Endodermal cell (in vitro differentiated cells): ENCODE results near the gene TBL1XR1. TPM values are rescaled to one million over a fixed set of nuclear protein-coding genes. Genes with fewer than 3 reads are reported as not detected.
A peak's percentile ranks its signal among the peaks of the same experiment; 100 is the strongest.
"Not testable (repeated sequence)": the region's sequence is repeated elsewhere in the genome, so short reads cannot be mapped to it uniquely, and the experiment has no call there.

ENCODE experiments used
- DNase-seq: peaks from one replicate; pipeline ENCODE4 v3.0.0-alpha.2; 2017
- H3K27ac ChIP-seq: 2 replicates; pipeline ENCODE4 v1.5.1; 2013; ENCODE audit warnings: mild to moderate bottlenecking, low read depth, low read length, moderate library complexity
- H3K27me3 ChIP-seq: 2 replicates; pipeline ENCODE4 v1.6.1; 2013; ENCODE audit warnings: mild to moderate bottlenecking, low read length, moderate library complexity; ENCODE audit not compliant: insufficient read depth, control insufficient read depth, poor library complexity, severe bottlenecking
- H3K36me3 ChIP-seq: 2 replicates; pipeline ENCODE4 v1.7.0; 2013; ENCODE audit warnings: mild to moderate bottlenecking, low read length, moderate library complexity; ENCODE audit not compliant: control insufficient read depth, insufficient read depth
- H3K4me1 ChIP-seq: one replicate; pipeline ENCODE4 v1.7.0; 2013; ENCODE audit warnings: low read length; ENCODE audit not compliant: control insufficient read depth, insufficient read depth
- H3K4me3 ChIP-seq: 2 replicates; pipeline ENCODE4 v1.5.1; 2013; ENCODE audit warnings: mild to moderate bottlenecking, low read length, moderate library complexity
- H3K9ac ChIP-seq: 2 replicates; pipeline ENCODE4 v1.6.1; 2013; ENCODE audit warnings: mild to moderate bottlenecking, low read length, moderate library complexity; ENCODE audit not compliant: poor library complexity, severe bottlenecking; ENCODE audit errors: extremely low read depth
- H3K9me3 ChIP-seq: 2 replicates; pipeline ENCODE4 v1.6.1; 2013; ENCODE audit warnings: mild to moderate bottlenecking, low read length, moderate library complexity; ENCODE audit not compliant: control insufficient read depth
- H3K27ac Mint-ChIP-seq: 2 replicates; pipeline ENCODE4 v1.8.0; 2020; ENCODE audit warnings: mixed read lengths
- H3K27me3 Mint-ChIP-seq: 2 replicates; pipeline ENCODE4 v1.8.0; 2021; ENCODE audit warnings: mild to moderate bottlenecking, mixed read lengths; ENCODE audit not compliant: insufficient read depth
- H3K36me3 Mint-ChIP-seq: 2 replicates; pipeline ENCODE4 v1.8.0; 2020; ENCODE audit warnings: low read depth, mixed read lengths
- H3K4me1 Mint-ChIP-seq: 2 replicates; pipeline ENCODE4 v1.8.0; 2020; ENCODE audit warnings: mixed read lengths
- H3K4me3 Mint-ChIP-seq: 2 replicates; pipeline ENCODE4 v1.8.0; 2020; ENCODE audit warnings: mild to moderate bottlenecking, moderate library complexity, mixed read lengths
- H3K9me3 Mint-ChIP-seq: 2 replicates; pipeline ENCODE4 v1.8.0; 2020; ENCODE audit warnings: mild to moderate bottlenecking, mixed read lengths
- CTCF ChIP-seq: fragments of 200-600 bp; sonication (generic); conservative IDR thresholded peaks from 2 replicates; pipeline ENCODE4 v1.5.0; 2021; ENCODE audit warnings: antibody characterized with exemption, mild to moderate bottlenecking
- WGBS, 2 experiments: methylation state at CpG; one replicate each; pipeline versions ENCODE4 v1.1.5 to v1.1.7; 2013; ENCODE audit warnings: missing lambda C conversion rate in 2 of 2, mixed read lengths in 1 of 2; ENCODE audit not compliant: insufficient coverage in 1 of 2, insufficient read length in 1 of 2; 5-methylcytosine and 5-hydroxymethylcytosine counted together
- total RNA-seq, 2 donors: library from RNA; stranded (reverse); fragmentation: NEBNext Ultra II Directional in 1 of 2; extraction: Animal tissue kit (Norgen Biotek cat#: 25700) in 1 of 2; gene quantifications; 2 replicates in 1 of 2; 3 replicates in 1 of 2; pipeline ENCODE4 v1.2.1, GENCODE V29; 2021

Gene TBL1XR1
- total RNA-seq, 2 donors from 2014 or later = 235 to 273 TPM

GRCh38 chr3:177162742-177163141, 34.5 kb downstream of the TBL1XR1 start:
- peaks cover 66% of the 10 kb centered on the region for H3K36me3 ChIP-seq
- H3K4me3 ChIP-seq = no peak overlapping the region
- no peak for TF ChIP-seq CTCF
- H3K4me3 Mint-ChIP-seq = no peak overlapping the region
- peaks cover 5% of the 10 kb centered on the region for H3K4me1 ChIP-seq
- H3K27me3 Mint-ChIP-seq = no peaks in the 10 kb centered on the region
- H3K27ac Mint-ChIP-seq = no peak overlapping the region
- peaks cover 19% of the 10 kb centered on the region for H3K4me1 Mint-ChIP-seq
- no peaks in the 10 kb centered on the region for H3K27me3 ChIP-seq
- H3K9me3 ChIP-seq = no peaks in the 10 kb centered on the region
- WGBS, 2 experiments = 99 to 100% methylated on average over 1 to 4 of the region's 4 CpGs
- no peak overlapping the region for H3K9ac ChIP-seq
- peaks cover 63% of the 10 kb centered on the region for H3K36me3 Mint-ChIP-seq
- no peaks in the 10 kb centered on the region for H3K9me3 Mint-ChIP-seq
- H3K27ac ChIP-seq = no peak overlapping the region
- DNase-seq = no peak

GRCh38 chr3:177161603-177162002, 35.7 kb downstream of the TBL1XR1 start:
- not testable (repeated sequence) for H3K27me3 Mint-ChIP-seq, H3K9ac ChIP-seq, DNase-seq, H3K4me1 ChIP-seq, H3K9me3 Mint-ChIP-seq, H3K27ac Mint-ChIP-seq, H3K27ac ChIP-seq, H3K4me3 ChIP-seq, H3K4me3 Mint-ChIP-seq, H3K27me3 ChIP-seq, H3K9me3 ChIP-seq
- peaks cover 15% of the 10 kb centered on the region for H3K4me1 Mint-ChIP-seq
- WGBS, 2 experiments = 76 to 94% methylated on average over 2 of the region's 2 CpGs
- peaks cover 64% of the 10 kb centered on the region for H3K36me3 ChIP-seq
- peaks cover 60% of the 10 kb centered on the region for H3K36me3 Mint-ChIP-seq

- Histone ChIP-seq H3K36me3 (peaks cover 50% of the 10 kb centered on the region), H3K4me3 (no peak overlapping the region), H3K9ac (no peak overlapping the region), H3K27me3 (no peaks in the 10 kb centered on the region), H3K27ac (no peak overlapping the region), H3K9me3 (peaks cover 4% of the 10 kb centered on the region), H3K4me1 (no peaks in the 10 kb centered on the region)
- Mint-ChIP-seq H3K27ac (peak overlapping the region; percentile 30), H3K36me3 (peaks cover 38% of the 10 kb centered on the region), H3K4me3 (no peak overlapping the region), H3K27me3 (no peaks in the 10 kb centered on the region), H3K4me1 (peaks cover 13% of the 10 kb centered on the region), H3K9me3 (no peaks in the 10 kb centered on the region)
- DNase-seq = no peak
- 96 to 97% methylated on average over 6 to 8 of the region's 8 CpGs for WGBS, 2 experiments
- no peak for TF ChIP-seq CTCF
Measured at GRCh38 chr3:177158461-177158860, 38.8 kb downstream of the TBL1XR1 start.

GRCh38 chr3:177157492-177157891, 39.8 kb downstream of the TBL1XR1 start:
- TF ChIP-seq CTCF = no peak
- Mint-ChIP-seq H3K9me3 (no peaks in the 10 kb centered on the region), H3K36me3 (peaks cover 29% of the 10 kb centered on the region), H3K4me3 (no peak overlapping the region), H3K27me3 (no peaks in the 10 kb centered on the region), H3K4me1 (peaks cover 16% of the 10 kb centered on the region), H3K27ac (no peak overlapping the region)
- Histone ChIP-seq H3K27ac (no peak overlapping the region), H3K4me1 (no peaks in the 10 kb centered on the region), H3K27me3 (no peaks in the 10 kb centered on the region), H3K4me3 (no peak overlapping the region), H3K9me3 (peaks cover 4% of the 10 kb centered on the region), H3K36me3 (peaks cover 42% of the 10 kb centered on the region), H3K9ac (no peak overlapping the region)
- WGBS, 2 experiments = 90 to 98% methylated on average over 2 to 4 of the region's 4 CpGs
- DNase-seq = no peak
